ENCODE data around the gene TMEM52. TPM values are rescaled to one million over a fixed set of nuclear protein-coding genes. Genes with fewer than 3 reads are reported as not detected.

TMEM52 gene
- total RNA-seq, 1 experiment from 2014 or later, result 4.1 TPM

DNA sequence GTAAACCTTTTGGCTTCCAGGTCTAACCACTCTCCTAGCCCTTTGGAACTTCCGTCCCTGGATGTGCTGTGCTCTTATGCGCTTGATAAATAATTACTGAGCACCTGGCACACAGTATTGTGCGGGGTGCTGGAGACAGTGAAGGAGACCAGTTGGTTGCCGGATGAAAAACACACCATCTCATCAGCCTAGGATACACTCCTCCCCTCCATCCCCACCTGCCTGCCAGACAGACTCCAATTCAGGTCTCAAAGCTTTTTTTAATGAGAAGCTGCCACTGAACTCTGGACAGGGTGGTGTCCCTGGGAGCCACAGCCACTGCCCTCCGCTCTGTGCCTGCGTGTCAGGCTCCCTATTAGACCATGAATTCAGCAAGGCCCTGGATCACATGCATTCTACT lies 37.4 kb downstream of the TMEM52 start:
- H3K27me3 ChIP-seq (replicated peaks; ENCODE audit: insufficient read depth, low read depth, low read length, poor library complexity), result no peaks in the 10 kb centered on the region
- no peak overlapping the region for H3K4me3 ChIP-seq (ENCODE audit: low read depth, low read length, poor library complexity, severe bottlenecking)
- intact Hi-C loops (cut with micrococcal nuclease; ENCODE audit: unreplicated experiment), result no loop called here
- peaks cover 7% of the 10 kb centered on the region for H3K4me1 ChIP-seq (ENCODE audit: insufficient read depth, low read length, poor library complexity, severe bottlenecking)
- no peak overlapping the region for H3K27ac ChIP-seq (ENCODE audit: low read depth, low read length, poor library complexity, severe bottlenecking)
- H3K9me3 ChIP-seq (ENCODE audit: low read depth, low read length, poor library complexity, severe bottlenecking), result no peaks in the 10 kb centered on the region
- no TSS peak for BruUV-seq (replicated peaks)
- ChIA-PET POLR2A (ENCODE audit: low non-redundant PET) (no interaction called here), CTCF (no interaction called here)
- DNase-seq (ENCODE audit: low spot score), result no peak
- no peak for TF ChIP-seq EZH2 (IDR thresholded peaks at IDR 0.05; ENCODE audit: borderline replicate concordance, low read depth, low read length, poor library complexity, severe bottlenecking)
- TF ChIP-seq, protein P1, sequence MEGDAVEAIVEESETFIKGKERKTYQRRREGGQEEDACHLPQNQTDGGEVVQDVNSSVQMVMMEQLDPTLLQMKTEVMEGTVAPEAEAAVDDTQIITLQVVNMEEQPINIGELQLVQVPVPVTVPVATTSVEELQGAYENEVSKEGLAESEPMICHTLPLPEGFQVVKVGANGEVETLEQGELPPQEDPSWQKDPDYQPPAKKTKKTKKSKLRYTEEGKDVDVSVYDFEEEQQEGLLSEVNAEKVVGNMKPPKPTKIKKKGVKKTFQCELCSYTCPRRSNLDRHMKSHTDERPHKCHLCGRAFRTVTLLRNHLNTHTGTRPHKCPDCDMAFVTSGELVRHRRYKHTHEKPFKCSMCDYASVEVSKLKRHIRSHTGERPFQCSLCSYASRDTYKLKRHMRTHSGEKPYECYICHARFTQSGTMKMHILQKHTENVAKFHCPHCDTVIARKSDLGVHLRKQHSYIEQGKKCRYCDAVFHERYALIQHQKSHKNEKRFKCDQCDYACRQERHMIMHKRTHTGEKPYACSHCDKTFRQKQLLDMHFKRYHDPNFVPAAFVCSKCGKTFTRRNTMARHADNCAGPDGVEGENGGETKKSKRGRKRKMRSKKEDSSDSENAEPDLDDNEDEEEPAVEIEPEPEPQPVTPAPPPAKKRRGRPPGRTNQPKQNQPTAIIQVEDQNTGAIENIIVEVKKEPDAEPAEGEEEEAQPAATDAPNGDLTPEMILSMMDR (conservative IDR thresholded peaks at IDR 0.05; ENCODE audit: low read depth, low read length), result no peak
- peaks cover 4% of the 10 kb centered on the region for H3K36me3 ChIP-seq (ENCODE audit: insufficient read depth, low read length, poor library complexity, severe bottlenecking)

DNA sequence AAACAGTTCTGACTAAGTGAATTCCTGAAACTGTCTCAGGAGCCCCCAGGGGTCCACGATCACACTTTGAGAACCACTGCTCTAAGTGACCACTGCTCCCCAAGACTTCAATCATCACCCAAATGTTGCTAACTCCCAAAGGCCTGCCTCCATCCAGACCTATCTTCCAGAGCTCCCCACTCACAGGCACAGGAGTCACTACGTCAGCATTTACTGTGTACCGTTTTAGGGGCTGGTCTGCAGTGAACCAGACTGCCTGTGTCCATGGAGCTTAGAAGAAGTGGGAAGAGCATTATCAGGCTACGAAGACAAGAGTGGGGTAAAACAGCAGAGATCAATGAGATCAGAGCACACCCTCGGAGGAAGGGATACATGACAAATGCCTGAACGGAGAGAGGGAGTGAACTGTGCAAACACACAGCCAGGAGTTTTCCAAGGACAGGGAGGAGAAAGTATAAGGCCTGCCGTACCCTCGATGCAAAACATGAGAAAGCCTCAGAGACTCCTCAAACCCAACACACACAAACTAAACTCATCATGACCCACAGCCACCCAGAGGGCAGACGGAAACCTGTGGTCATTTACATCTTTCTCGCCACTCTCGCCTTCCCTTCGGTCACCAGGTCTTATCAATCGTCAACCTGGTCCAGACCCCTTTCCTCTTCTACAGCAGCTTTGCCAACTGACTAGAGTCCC lies 38.3 kb downstream of the TMEM52 start:
- TF ChIP-seq EZH2 (IDR thresholded peaks at IDR 0.05; ENCODE audit: borderline replicate concordance, low read depth, low read length, poor library complexity, severe bottlenecking), result no peak
- TF ChIP-seq, protein P1 (conservative IDR thresholded peaks at IDR 0.05; ENCODE audit: low read depth, low read length), result no peak
- CTCF ChIA-PET, result no interaction called here
- no peak for DNase-seq (ENCODE audit: low spot score)
- intact Hi-C loops (cut with micrococcal nuclease; ENCODE audit: unreplicated experiment), result no loop called here
- Histone ChIP-seq H3K4me3 (ENCODE audit: low read depth, low read length, poor library complexity, severe bottlenecking) (no peak overlapping the region), H3K27me3 (replicated peaks; ENCODE audit: insufficient read depth, low read depth, low read length, poor library complexity) (no peaks in the 10 kb centered on the region), H3K27ac (ENCODE audit: low read depth, low read length, poor library complexity, severe bottlenecking) (peak overlapping the region; percentile 59), H3K4me1 (ENCODE audit: insufficient read depth, low read length, poor library complexity, severe bottlenecking) (peaks cover 7% of the 10 kb centered on the region), H3K9me3 (ENCODE audit: low read depth, low read length, poor library complexity, severe bottlenecking) (no peaks in the 10 kb centered on the region), H3K36me3 (ENCODE audit: insufficient read depth, low read length, poor library complexity, severe bottlenecking) (peaks cover 14% of the 10 kb centered on the region)
- POLR2A ChIA-PET (ENCODE audit: low non-redundant PET), result no interaction called here
- no TSS peak for BruUV-seq (replicated peaks)

DNA sequence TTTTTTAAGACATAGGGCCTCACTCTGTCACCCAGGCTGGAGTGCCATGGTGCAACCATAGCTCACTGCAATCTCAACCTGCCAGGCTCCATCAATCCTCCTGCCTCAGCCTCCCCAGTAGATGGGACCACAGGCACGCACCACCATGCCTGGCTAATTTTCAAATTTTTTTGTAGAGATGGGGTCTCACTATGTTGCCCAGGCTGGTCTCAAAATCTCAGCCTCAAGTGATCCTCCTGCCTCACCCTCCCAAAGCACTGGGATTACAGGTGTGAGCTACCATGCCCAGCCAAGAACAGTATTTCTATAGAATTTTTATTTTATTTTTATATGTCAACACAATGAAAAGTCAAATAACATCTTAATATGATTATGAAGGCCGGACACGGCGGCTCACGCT lies 39.1 kb downstream of the TMEM52 start:
- no peak for DNase-seq (ENCODE audit: low spot score)
- intact Hi-C loops (cut with micrococcal nuclease; ENCODE audit: unreplicated experiment), result no loop called here
- Histone ChIP-seq H3K27ac (ENCODE audit: low read depth, low read length, poor library complexity, severe bottlenecking) (no peak overlapping the region), H3K4me3 (ENCODE audit: low read depth, low read length, poor library complexity, severe bottlenecking) (no peak overlapping the region), H3K4me1 (ENCODE audit: insufficient read depth, low read length, poor library complexity, severe bottlenecking) (peaks cover 7% of the 10 kb centered on the region), H3K9me3 (ENCODE audit: low read depth, low read length, poor library complexity, severe bottlenecking) (no peaks in the 10 kb centered on the region), H3K27me3 (replicated peaks; ENCODE audit: insufficient read depth, low read depth, low read length, poor library complexity) (no peaks in the 10 kb centered on the region), H3K36me3 (ENCODE audit: insufficient read depth, low read length, poor library complexity, severe bottlenecking) (peaks cover 22% of the 10 kb centered on the region)
- TF ChIP-seq EZH2 (IDR thresholded peaks at IDR 0.05; ENCODE audit: borderline replicate concordance, low read depth, low read length, poor library complexity, severe bottlenecking), result no peak
- TF ChIP-seq, protein P1 (conservative IDR thresholded peaks at IDR 0.05; ENCODE audit: low read depth, low read length), result no peak
- ChIA-PET POLR2A (ENCODE audit: low non-redundant PET) (no interaction called here), CTCF (no interaction called here)
- BruUV-seq (replicated peaks), result no TSS peak

All from A673 (cell line).